NT2/D1 (cell line): ENCODE results near the gene SLC34A3.

ENCODE experiments used
- SUZ12 ChIP-seq: IDR thresholded peaks from 2 replicates; pipeline ENCODE4 v1.6.1; 2011; ENCODE audit not compliant: insufficient read length, insufficient read depth; ENCODE audit errors: extremely low read depth
- YY1 ChIP-seq: IDR thresholded peaks from 2 replicates; pipeline ENCODE4 v1.6.1; 2011; ENCODE audit not compliant: insufficient read length, insufficient read depth

DNA sequence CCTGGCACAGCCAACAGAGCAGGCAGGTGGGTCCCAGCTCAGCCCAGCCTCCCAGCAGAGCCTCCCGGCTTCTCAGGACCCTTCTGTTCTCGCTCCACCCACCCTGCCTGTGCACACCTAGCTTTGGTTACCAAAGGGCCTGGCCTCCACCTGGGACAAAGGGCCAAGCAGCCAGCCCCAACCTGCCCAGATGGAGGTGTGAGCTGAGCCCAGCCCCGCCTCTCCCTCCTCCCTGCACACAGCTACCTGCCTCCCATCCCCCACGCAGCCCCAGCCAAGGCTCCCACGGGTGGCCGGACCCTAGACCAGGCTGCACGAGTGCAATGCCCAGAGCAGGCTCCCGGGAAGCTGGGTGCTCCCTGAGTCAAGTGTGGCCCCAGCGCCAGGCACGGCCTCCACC lies 35.8 kb upstream of the SLC34A3 start:
- no peak for TF ChIP-seq SUZ12
- no peak for TF ChIP-seq YY1
